Measurements from ENCODE around the gene ATXN1.

DNA sequence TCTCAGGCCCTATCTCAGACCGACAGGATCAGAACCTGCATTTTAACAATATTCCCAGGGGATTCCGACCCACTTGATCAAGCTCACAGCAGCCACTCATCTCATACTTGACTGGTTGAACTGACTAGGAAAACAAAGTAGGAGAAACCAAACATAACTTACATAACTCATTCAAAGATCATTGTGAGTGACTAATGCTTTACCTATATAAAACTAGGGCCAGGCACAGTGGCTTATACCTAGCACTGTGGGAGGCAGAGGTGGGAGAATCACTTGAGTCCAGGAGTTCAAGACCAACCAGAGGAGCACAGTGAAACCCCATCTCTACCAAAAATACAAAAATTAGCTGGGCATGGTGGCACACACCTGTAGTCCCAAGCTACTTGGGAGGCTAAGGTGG is 251.0 kb downstream of the ATXN1 start:
- TF ChIP-seq CTCF (IDR thresholded peaks at IDR 0.05; ENCODE audit: insufficient read depth, low read length) (no peak), POLR2AphosphoS5 (IDR thresholded peaks at IDR 0.05; ENCODE audit: low read depth) (no peak)

Data from HL-60 (cell line).